Natural killer cell (primary cell): ENCODE data around the gene PSMA2. TPM values are rescaled to one million over a fixed set of nuclear protein-coding genes. Genes with fewer than 3 reads are reported as not detected.

ENCODE experiments used
- ATAC-seq, 3 donors: fragments of 150-1000 bp in 2 of 3; fragments of 200-7000 bp in 1 of 3; cut with Tn5 transposase; 1 replicate in 1 of 3; 2 replicates in 2 of 3; pipeline ENCODE4 v1.10.0; 2021; ENCODE audit warnings: mild to moderate bottlenecking in 2 of 3, moderate library complexity in 2 of 3
- DNase-seq, 2 donors: peaks; one replicate each; pipeline versions ENCODE4 v3.0.0 to v3.0.0-alpha.2; 2013 to 2021; ENCODE audit warnings: mixed read lengths in 1 of 2
- H3K27ac ChIP-seq: one replicate; pipeline ENCODE4 v1.5.1; 2013; ENCODE audit warnings: mild to moderate bottlenecking, low read length
- H3K27me3 ChIP-seq: one replicate; pipeline ENCODE4 v1.6.1; 2013; ENCODE audit warnings: low read length; ENCODE audit not compliant: control insufficient read depth, insufficient read depth
- H3K36me3 ChIP-seq: one replicate; pipeline ENCODE4 v1.6.1; 2013; ENCODE audit warnings: low read length; ENCODE audit not compliant: control insufficient read depth, insufficient read depth
- H3K4me1 ChIP-seq: one replicate; pipeline ENCODE4 v1.6.1; 2013; ENCODE audit warnings: low read length; ENCODE audit not compliant: control insufficient read depth, insufficient read depth
- H3K4me3 ChIP-seq: one replicate; pipeline ENCODE4 v1.5.1; 2013; ENCODE audit warnings: low read length
- H3K9me3 ChIP-seq: one replicate; pipeline ENCODE4 v1.6.1; 2013; ENCODE audit warnings: low read length; ENCODE audit not compliant: control insufficient read depth, insufficient read depth
- H3K27ac Mint-ChIP-seq, 2 donors: one replicate each; pipeline ENCODE4 v1.8.0; 2022; ENCODE audit warnings: mild to moderate bottlenecking in 2 of 2, mixed read lengths in 2 of 2, moderate library complexity in 1 of 2
- H3K27me3 Mint-ChIP-seq, 2 donors: one replicate each; pipeline ENCODE4 v1.8.0; 2022; ENCODE audit warnings: low read depth in 2 of 2, mixed read lengths in 2 of 2
- H3K36me3 Mint-ChIP-seq: one replicate; pipeline ENCODE4 v1.8.0; 2022; ENCODE audit warnings: mixed read lengths
- H3K4me1 Mint-ChIP-seq, 2 donors: one replicate each; pipeline ENCODE4 v1.8.0; 2022; ENCODE audit warnings: mixed read lengths in 2 of 2
- H3K4me3 Mint-ChIP-seq: one replicate; pipeline ENCODE4 v1.8.0; 2022; ENCODE audit warnings: mild to moderate bottlenecking, moderate library complexity, mixed read lengths
- H3K9me3 Mint-ChIP-seq, 2 donors: one replicate each; pipeline ENCODE4 v1.8.0; 2022; ENCODE audit warnings: mixed read lengths in 2 of 2
- WGBS: methylation state at CpG from one replicate; pipeline ENCODE4 v1.1.7; 2013; ENCODE audit warnings: missing lambda C conversion rate; ENCODE audit not compliant: insufficient coverage; 5-methylcytosine and 5-hydroxymethylcytosine counted together
- intact Hi-C: fragments of 100-400 bp; cut with micrococcal nuclease; formaldehyde crosslinking; loops from one replicate; pipeline ENCODE4 v1.14.2; 2022
- total RNA-seq, 4 donors: library from RNA; stranded (reverse); fragments of 120-200 nt in 1 of 4; gene quantifications; one replicate each; pipeline versions ENCODE4 v1.2.3 to v1.2.4, GENCODE V29; 2013 to 2022
- TF ChIP-seq, protein P1 (sequence below): fragments of 200-600 bp; IDR thresholded peaks from one replicate; pipeline ENCODE4 v1.8.0; 2022; ENCODE audit warnings: antibody characterized with exemption

PSMA2 gene
- total RNA-seq, 3 donors from 2014 or later (not counting 1 experiment from before 2014, with no cell fraction given), result 46.5 to 55.6 (median 48.3) TPM

DNA sequence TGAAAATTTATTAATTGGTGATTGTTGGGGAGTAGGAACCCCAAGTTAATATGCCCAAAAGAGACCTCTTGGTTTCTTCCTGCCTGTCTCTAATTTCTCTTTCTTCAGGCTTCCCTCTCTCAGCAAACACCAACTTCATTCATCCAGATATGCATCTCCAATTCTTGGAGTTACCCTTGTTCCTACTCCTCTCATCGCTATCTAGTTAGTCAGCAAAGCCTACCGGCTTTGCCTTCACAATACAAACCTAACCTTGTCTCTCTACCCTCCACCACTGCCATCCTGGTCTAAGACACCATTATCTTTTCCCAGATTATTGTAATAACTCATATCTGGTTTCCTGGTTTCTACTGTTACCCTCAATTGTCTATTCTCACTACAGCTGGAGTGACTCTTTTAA, 48.1 kb upstream of the PSMA2 start:
- TF ChIP-seq, protein P1, sequence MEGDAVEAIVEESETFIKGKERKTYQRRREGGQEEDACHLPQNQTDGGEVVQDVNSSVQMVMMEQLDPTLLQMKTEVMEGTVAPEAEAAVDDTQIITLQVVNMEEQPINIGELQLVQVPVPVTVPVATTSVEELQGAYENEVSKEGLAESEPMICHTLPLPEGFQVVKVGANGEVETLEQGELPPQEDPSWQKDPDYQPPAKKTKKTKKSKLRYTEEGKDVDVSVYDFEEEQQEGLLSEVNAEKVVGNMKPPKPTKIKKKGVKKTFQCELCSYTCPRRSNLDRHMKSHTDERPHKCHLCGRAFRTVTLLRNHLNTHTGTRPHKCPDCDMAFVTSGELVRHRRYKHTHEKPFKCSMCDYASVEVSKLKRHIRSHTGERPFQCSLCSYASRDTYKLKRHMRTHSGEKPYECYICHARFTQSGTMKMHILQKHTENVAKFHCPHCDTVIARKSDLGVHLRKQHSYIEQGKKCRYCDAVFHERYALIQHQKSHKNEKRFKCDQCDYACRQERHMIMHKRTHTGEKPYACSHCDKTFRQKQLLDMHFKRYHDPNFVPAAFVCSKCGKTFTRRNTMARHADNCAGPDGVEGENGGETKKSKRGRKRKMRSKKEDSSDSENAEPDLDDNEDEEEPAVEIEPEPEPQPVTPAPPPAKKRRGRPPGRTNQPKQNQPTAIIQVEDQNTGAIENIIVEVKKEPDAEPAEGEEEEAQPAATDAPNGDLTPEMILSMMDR, result no peak
- ATAC-seq (no peak), DNase-seq (no peak)
- Histone ChIP-seq H3K4me3 (no peak overlapping the region), H3K27me3 (no peaks in the 10 kb centered on the region), H3K4me1 (no peaks in the 10 kb centered on the region), H3K36me3 (no peaks in the 10 kb centered on the region), H3K27ac (no peak overlapping the region), H3K9me3 (no peaks in the 10 kb centered on the region)
- H3K4me3 Mint-ChIP-seq, result no peak overlapping the region
- H3K9me3 Mint-ChIP-seq, result peaks cover 0 to 2% of the 10 kb centered on the region in 2 donors
- H3K4me1 Mint-ChIP-seq, result no peaks in the 10 kb centered on the region
- peaks cover 15 to 20% of the 10 kb centered on the region in 2 donors for H3K27me3 Mint-ChIP-seq
- no peak overlapping the region for H3K27ac Mint-ChIP-seq
- intact Hi-C loops, result no loop called here
- no peaks in the 10 kb centered on the region for H3K36me3 Mint-ChIP-seq
- 95% methylated on average over 2 of the region's 2 CpGs for WGBS

DNA sequence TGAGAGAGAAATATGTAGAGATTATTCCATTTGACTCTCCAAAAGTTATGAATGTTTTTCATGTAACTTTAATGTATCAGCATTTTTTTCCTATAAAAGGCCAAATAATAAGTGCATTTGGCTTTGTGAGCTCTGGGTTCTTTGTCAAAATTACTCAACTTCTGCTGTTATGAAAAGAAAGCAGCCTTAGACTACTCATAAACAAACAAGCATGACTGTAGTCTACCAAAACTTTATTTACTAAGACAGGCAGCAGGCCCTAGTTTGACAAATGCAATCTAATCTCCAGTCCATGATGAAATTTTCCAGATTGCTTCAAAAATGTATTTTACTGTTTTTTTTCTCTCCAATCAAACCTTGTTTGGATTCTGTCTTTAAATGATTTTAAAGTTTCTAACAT, 46.5 kb upstream of the PSMA2 start:
- no peak overlapping the region for H3K27ac ChIP-seq
- Mint-ChIP-seq H3K4me1 (no peaks in the 10 kb centered on the region), H3K27ac (no peak overlapping the region), H3K4me3 (no peak overlapping the region), H3K27me3 (peaks cover 22 to 24% of the 10 kb centered on the region in 2 donors), H3K36me3 (no peaks in the 10 kb centered on the region), H3K9me3 (no peaks in the 10 kb centered on the region)
- H3K36me3 ChIP-seq, result no peaks in the 10 kb centered on the region
- no peaks in the 10 kb centered on the region for H3K4me1 ChIP-seq
- DNase-seq, result no peak
- no peak overlapping the region for H3K4me3 ChIP-seq
- ATAC-seq, result no peak
- intact Hi-C loops, result no loop called here
- no peaks in the 10 kb centered on the region for H3K27me3 ChIP-seq
- TF ChIP-seq, protein P1, result no peak
- no peaks in the 10 kb centered on the region for H3K9me3 ChIP-seq

DNA sequence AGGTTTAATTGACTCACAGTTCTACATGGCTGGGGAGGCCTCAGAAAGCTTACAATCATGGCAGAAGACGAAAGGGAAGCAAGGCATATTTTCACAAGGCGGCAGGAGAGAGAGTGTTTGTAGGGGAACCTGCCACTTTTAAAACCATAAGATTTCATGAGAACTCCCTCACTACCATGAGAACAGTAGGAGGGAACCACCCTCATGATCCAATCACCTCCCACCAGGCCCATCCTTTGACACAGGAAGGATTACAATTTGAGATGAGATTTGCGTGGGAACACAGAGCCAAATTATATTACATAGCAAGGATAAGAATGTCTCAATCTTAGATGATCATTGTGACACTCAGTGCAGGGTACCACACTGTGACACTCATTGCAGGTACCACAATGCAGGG, 44.4 kb upstream of the PSMA2 start:
- WGBS, result 98% methylated on average over 3 of the region's 3 CpGs
- Histone ChIP-seq H3K4me3 (no peak overlapping the region), H3K27me3 (no peaks in the 10 kb centered on the region), H3K9me3 (no peaks in the 10 kb centered on the region), H3K36me3 (no peaks in the 10 kb centered on the region), H3K27ac (no peak overlapping the region), H3K4me1 (no peaks in the 10 kb centered on the region)
- TF ChIP-seq, protein P1, result no peak
- Mint-ChIP-seq H3K4me3 (no peak overlapping the region), H3K4me1 (no peaks in the 10 kb centered on the region), H3K27ac (no peak overlapping the region), H3K27me3 (peaks cover 23 to 24% of the 10 kb centered on the region in 2 donors), H3K36me3 (no peaks in the 10 kb centered on the region), H3K9me3 (no peaks in the 10 kb centered on the region)
- DNase-seq (no peak), ATAC-seq (no peak)
- intact Hi-C loops, result no loop called here

DNA sequence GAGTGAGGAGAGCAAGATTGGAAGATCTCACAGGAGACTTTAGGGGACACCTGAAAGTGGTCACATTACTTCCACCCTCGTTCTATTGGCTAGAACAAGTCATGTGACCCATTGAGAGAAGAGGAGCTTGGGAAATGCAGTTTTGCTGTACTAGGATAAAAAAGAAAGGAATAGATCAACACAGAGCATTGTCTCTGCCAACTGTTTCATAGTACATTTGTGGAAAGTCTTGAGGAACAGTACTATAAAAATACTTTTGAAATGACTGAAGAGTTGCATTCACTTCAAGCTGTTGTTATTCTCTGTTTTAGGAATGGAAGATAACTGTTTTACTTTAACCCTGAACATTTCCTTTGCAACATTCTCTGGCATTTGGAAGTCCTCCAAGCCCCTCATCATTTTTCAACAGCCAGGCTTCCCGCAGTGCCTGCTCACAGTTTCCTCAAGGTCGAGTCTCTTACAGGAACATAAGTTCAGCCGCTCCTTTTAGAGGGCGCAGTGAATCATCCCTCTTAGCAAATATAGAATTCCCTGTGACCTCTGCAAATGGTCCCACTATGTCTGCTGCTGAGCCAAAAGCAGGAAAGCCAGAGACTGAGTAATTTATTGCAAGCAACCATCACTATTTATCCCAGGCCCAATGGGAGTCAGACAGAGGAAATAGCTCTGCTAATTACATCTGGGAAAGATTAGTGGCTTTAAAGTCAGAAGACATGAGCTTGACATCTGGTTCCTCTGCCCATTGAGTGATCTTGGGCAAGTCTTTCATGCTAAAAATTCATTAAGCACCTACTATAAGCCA, 40.9 kb upstream of the PSMA2 start:
- Mint-ChIP-seq H3K27ac (no peak overlapping the region), H3K4me3 (no peak overlapping the region), H3K27me3 (peaks cover 19 to 20% of the 10 kb centered on the region in 2 donors), H3K36me3 (no peaks in the 10 kb centered on the region), H3K4me1 (no peaks in the 10 kb centered on the region), H3K9me3 (no peaks in the 10 kb centered on the region)
- intact Hi-C loops, result no loop called here
- no peaks in the 10 kb centered on the region for H3K36me3 ChIP-seq
- H3K9me3 ChIP-seq, result no peaks in the 10 kb centered on the region
- H3K4me1 ChIP-seq, result no peaks in the 10 kb centered on the region
- H3K4me3 ChIP-seq, result no peak overlapping the region
- TF ChIP-seq, protein P1, result no peak
- WGBS, result 78% methylated on average over 5 of the region's 5 CpGs
- DNase-seq (no peak), ATAC-seq (no peak)
- H3K27ac ChIP-seq, result no peak overlapping the region
- no peaks in the 10 kb centered on the region for H3K27me3 ChIP-seq
